Tibial nerve (tissue), 4 donors: ENCODE data around the gene DNLZ. TPM values are rescaled to one million over a fixed set of nuclear protein-coding genes. Genes with fewer than 3 reads are reported as not detected.

Source experiments
- DNase-seq, 2 donors: peaks; one replicate each; pipeline ENCODE4 v3.0.0-alpha.2; 2019; ENCODE audit warnings: low spot score in 2 of 2
- H3K27ac ChIP-seq, 4 donors: fragments of 200-600 bp; sonication (generic) in 3 of 4; one replicate each; pipeline ENCODE4 v1.5.1; 2017 to 2019; ENCODE audit warnings: mild to moderate bottlenecking in 1 of 4
- H3K27me3 ChIP-seq, 2 donors: fragments of 200-600 bp; sonication (generic) in 1 of 2; one replicate each; pipeline versions ENCODE4 v1.5.1 to v1.6.0; 2017 to 2019
- H3K36me3 ChIP-seq, 3 donors: fragments of 200-600 bp; sonication (generic); one replicate each; pipeline ENCODE4 v1.5.1; 2018 to 2019
- H3K4me1 ChIP-seq, 4 donors: fragments of 200-600 bp; sonication (generic) in 3 of 4; one replicate each; pipeline ENCODE4 v1.5.1; 2017 to 2019
- H3K4me3 ChIP-seq, 4 donors: fragments of 200-600 bp; sonication (generic) in 3 of 4; one replicate each; pipeline ENCODE4 v1.5.1; 2017 to 2019; ENCODE audit warnings: mild to moderate bottlenecking in 1 of 4, moderate library complexity in 1 of 4
- H3K9me3 ChIP-seq, 4 donors: fragments of 200-600 bp; sonication (generic) in 3 of 4; one replicate each; pipeline ENCODE4 v1.5.1; 2017 to 2019
- CTCF ChIP-seq, 5 experiments: fragments of 200-600 bp in 3 of 5; fragments of 450-650 bp in 2 of 5; sonication (generic) in 3 of 5; IDR thresholded peaks; one replicate each; pipeline ENCODE4 v1.5.1; 2016 to 2019; ENCODE audit warnings: antibody characterized with exemption in 5 of 5, mild to moderate bottlenecking in 3 of 5, moderate library complexity in 2 of 5
- EP300 ChIP-seq, 2 donors: sonication (generic); formaldehyde crosslinking; IDR thresholded peaks; one replicate each; pipeline ENCODE4 v1.6.1; 2017; ENCODE audit warnings: antibody characterized with exemption in 2 of 2, mild to moderate bottlenecking in 1 of 2
- POLR2A ChIP-seq, 2 donors: fragments of 450-650 bp; IDR thresholded peaks; one replicate each; pipeline ENCODE4 v1.6.1; 2017; ENCODE audit warnings: antibody characterized with exemption in 2 of 2, mild to moderate bottlenecking in 2 of 2, moderate library complexity in 2 of 2
- WGBS, 2 donors: methylation state at CpG; one replicate each; pipeline ENCODE4 v1.1.5; 2018; 5-methylcytosine and 5-hydroxymethylcytosine counted together
- total RNA-seq, 4 donors: library from RNA; depleted of rRNA; stranded (reverse); fragments of >200 nt; gene quantifications; one replicate each; pipeline ENCODE4 v1.1.0, GENCODE V29; 2016

Gene DNLZ
- total RNA-seq, 4 donors from 2014 or later, result 49.4 to 79.5 (median 70.8) TPM

GRCh38 chr9:136403915-136404800 lies 40.6 kb upstream of the DNLZ start:
- 89 to 90% methylated on average over 25 to 29 of the region's 32 CpGs for whole genome bisulfite sequencing, 2 donors
- TF ChIP-seq POLR2A (IDR thresholded peaks at IDR 0.05) (no peak), CTCF (IDR thresholded peaks at IDR 0.05) (no peak), EP300 (IDR thresholded peaks at IDR 0.05) (no peak)
- peaks cover 0 to 27% (median 16%) of the 10 kb centered on the region in 4 donors for H3K4me1 ChIP-seq
- no peaks in the 10 kb centered on the region for H3K9me3 ChIP-seq
- no peaks in the 10 kb centered on the region for H3K27me3 ChIP-seq
- peak overlapping the region in 1 of 4 donors; percentile 59 for H3K27ac ChIP-seq
- DNase-seq, result no peak
- no peak overlapping the region for H3K4me3 ChIP-seq
- peaks cover 3 to 59% (median 8%) of the 10 kb centered on the region in 3 donors for H3K36me3 ChIP-seq

DNA sequence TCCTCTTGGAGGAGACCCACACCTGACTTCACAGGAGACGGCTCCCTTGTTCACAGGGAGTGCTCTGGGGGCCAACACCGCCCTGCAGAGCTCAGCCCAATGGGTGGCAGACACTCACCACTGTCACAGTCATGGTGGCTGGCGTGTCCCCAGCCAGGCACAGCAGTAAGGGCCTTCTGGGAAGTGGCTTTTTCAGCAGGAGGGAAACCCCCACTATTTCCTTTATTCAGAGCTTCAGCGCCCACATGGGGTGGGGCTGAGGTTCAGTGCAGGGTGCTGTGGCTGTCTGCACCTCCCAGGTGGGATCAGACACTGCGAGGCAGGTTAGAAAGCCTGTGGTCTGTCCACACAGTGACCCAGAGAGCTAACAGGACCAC lies 40.0 kb upstream of the DNLZ start:
- H3K36me3 ChIP-seq, result peaks cover 3 to 59% (median 8%) of the 10 kb centered on the region in 3 donors
- H3K4me1 ChIP-seq, result peaks cover 0 to 27% (median 19%) of the 10 kb centered on the region in 4 donors
- H3K9me3 ChIP-seq, result no peaks in the 10 kb centered on the region
- no peak for DNase-seq
- TF ChIP-seq CTCF (IDR thresholded peaks at IDR 0.05) (no peak), POLR2A (IDR thresholded peaks at IDR 0.05) (no peak), EP300 (IDR thresholded peaks at IDR 0.05) (no peak)
- H3K4me3 ChIP-seq, result no peak overlapping the region
- peak overlapping the region in 1 of 4 donors; percentile 26 for H3K27ac ChIP-seq
- WGBS, 2 donors, result 83 to 88% methylated on average over 5 of the region's 5 CpGs
- no peaks in the 10 kb centered on the region for H3K27me3 ChIP-seq

DNA sequence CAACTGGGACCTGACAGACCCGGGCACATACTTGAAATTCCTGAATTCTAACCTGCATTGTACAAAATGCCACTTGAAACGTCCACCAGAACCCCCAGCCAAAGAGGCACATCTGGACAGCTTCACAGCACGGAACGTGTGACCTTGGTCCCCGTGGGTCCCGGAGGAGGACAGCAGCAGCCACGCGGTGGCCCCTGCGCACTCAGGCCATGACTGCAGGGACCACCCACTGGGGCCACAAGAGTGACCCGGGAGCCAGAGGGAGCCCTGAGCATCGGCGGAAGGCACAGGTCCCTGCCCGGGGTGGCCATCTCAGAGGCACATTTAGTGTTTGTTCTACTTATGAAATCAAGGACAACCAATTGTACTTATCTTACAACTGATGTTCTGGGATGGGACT lies 38.5 kb upstream of the DNLZ start:
- H3K4me1 ChIP-seq, result peaks cover 0 to 27% (median 23%) of the 10 kb centered on the region in 4 donors
- H3K9me3 ChIP-seq, result no peaks in the 10 kb centered on the region
- TF ChIP-seq CTCF (IDR thresholded peaks at IDR 0.05) (no peak), EP300 (IDR thresholded peaks at IDR 0.05) (no peak), POLR2A (IDR thresholded peaks at IDR 0.05) (no peak)
- no peak for DNase-seq
- H3K27ac ChIP-seq, result no peak overlapping the region
- no peak overlapping the region for H3K4me3 ChIP-seq
- WGBS, 2 donors, result 70 to 75% methylated on average over 13 of the region's 13 CpGs
- H3K36me3 ChIP-seq, result peaks cover under 1 to 58% (median 4%) of the 10 kb centered on the region in 3 donors
- H3K27me3 ChIP-seq, result no peaks in the 10 kb centered on the region

GRCh38 chr9:136401173-136401922 lies 37.8 kb upstream of the DNLZ start:
- H3K4me1 ChIP-seq, result peaks cover 0 to 27% (median 23%) of the 10 kb centered on the region in 4 donors
- H3K27ac ChIP-seq, result peak overlapping the region in 1 of 4 donors; percentile 80
- H3K4me3 ChIP-seq, result no peak overlapping the region
- no peak for TF ChIP-seq CTCF (IDR thresholded peaks at IDR 0.05)
- TF ChIP-seq EP300 (IDR thresholded peaks at IDR 0.05), result no peak
- no peak for TF ChIP-seq POLR2A (IDR thresholded peaks at IDR 0.05)
- no peaks in the 10 kb centered on the region for H3K27me3 ChIP-seq
- peaks cover 0 to 58% (median 0%) of the 10 kb centered on the region in 3 donors for H3K36me3 ChIP-seq
- no peak for DNase-seq
- no peaks in the 10 kb centered on the region for H3K9me3 ChIP-seq
- 89% methylated on average over 18 of the region's 18 CpGs for WGBS, 2 donors
